Measurements from ENCODE around the gene TRAPPC14. TPM values are rescaled to one million over a fixed set of nuclear protein-coding genes. Genes with fewer than 3 reads are reported as not detected.
"Not testable (repeated sequence)": the region's sequence is repeated elsewhere in the genome, so short reads cannot be mapped to it uniquely, and the experiment has no call there.

The TRAPPC14 gene
- total and polyA plus RNA-seq, 3 donors from 2014 or later, result 57.5 to 78.7 (median 71.8) TPM

GRCh38 chr7:100189061-100189460 lies 30.5 kb upstream of the TRAPPC14 start:
- no peak overlapping the region for H3K4me3 ChIP-seq
- 82 to 85% methylated on average over 3 of the region's 3 CpGs for WGBS, 2 donors

DNA sequence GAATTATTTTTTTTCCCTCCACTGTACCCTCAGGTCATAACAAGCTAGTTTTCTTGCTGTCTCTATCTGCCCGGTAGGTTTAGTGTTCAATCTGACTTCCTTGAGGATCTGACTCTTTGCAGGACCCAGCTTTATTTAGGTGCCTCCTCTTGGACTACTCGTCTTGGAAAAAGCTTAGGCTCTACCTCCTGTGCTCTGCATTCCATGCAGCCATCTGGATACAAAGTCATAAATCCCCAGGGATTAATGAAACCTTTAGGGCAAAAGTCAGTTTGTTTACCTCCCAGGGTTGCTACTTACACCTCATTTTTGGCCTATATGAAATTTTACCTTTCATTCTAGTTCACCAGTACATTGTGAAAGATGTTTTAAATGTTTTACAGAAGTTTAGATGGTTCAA lies 27.2 kb upstream of the TRAPPC14 start:
- no peak for DNase-seq
- WGBS, 2 donors, result 78 to 84% methylated on average over 2 of the region's 2 CpGs

More at GRCh38 chr7:100189061-100189460, 30.5 kb upstream of the TRAPPC14 start:
- Histone ChIP-seq H3K27ac (no peak overlapping the region), H3K4me1 (no peaks in the 10 kb centered on the region), H3K9me3 (no peaks in the 10 kb centered on the region), H3K27me3 (no peaks in the 10 kb centered on the region), H3K36me3 (ENCODE audit: low read depth, missing control alignments) (no peaks in the 10 kb centered on the region)
- intact Hi-C loops (cut with DNase I; ENCODE audit: low total_unique reads), result no loop called here
- no peak for DNase-seq
- TF ChIP-seq CTCF (IDR thresholded peaks at IDR 0.05), result no peak
- TF ChIP-seq POLR2A (IDR thresholded peaks at IDR 0.05), result no peak

GRCh38 chr7:100183090-100183489 lies 24.6 kb upstream of the TRAPPC14 start:
- H3K4me1 ChIP-seq; intact Hi-C loops (cut with DNase I; ENCODE audit: low total_unique reads); H3K27ac ChIP-seq; H3K27me3 ChIP-seq; H3K36me3 ChIP-seq (ENCODE audit: low read depth, missing control alignments); H3K4me3 ChIP-seq; DNase-seq; H3K9me3 ChIP-seq: not testable (repeated sequence)
- 92 to 95% methylated on average over 6 of the region's 6 CpGs for WGBS, 2 donors

More for the DNA sequence above, 27.2 kb upstream of the TRAPPC14 start:
- TF ChIP-seq POLR2A (IDR thresholded peaks at IDR 0.05) (no peak), CTCF (IDR thresholded peaks at IDR 0.05) (no peak)
- Histone ChIP-seq H3K36me3 (ENCODE audit: low read depth, missing control alignments) (no peaks in the 10 kb centered on the region), H3K9me3 (no peaks in the 10 kb centered on the region), H3K27ac (no peak overlapping the region), H3K27me3 (no peaks in the 10 kb centered on the region), H3K4me1 (no peaks in the 10 kb centered on the region), H3K4me3 (no peak overlapping the region)
- intact Hi-C loops (cut with DNase I; ENCODE audit: low total_unique reads), result no loop called here

DNA sequence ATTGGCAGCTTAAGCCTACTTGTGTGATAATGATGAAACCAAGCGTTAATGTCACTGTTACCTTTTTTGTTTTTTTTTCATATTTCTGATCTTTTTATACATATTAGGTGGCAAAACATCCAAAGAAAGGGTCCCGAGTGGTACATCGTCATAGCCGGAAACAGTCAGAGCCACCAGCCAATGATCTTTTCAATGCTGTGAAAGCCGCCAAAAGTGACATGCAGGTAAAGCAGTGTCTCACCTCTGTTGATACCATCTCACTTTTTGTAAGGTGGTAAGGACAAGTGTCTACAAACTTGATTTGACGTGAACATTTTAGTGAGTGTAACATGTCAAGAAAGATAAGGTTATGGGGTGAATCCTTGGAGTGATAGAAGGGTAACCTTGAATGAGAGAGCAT lies 24.1 kb upstream of the TRAPPC14 start:
- intact Hi-C loops (cut with DNase I; ENCODE audit: low total_unique reads); H3K36me3 ChIP-seq (ENCODE audit: low read depth, missing control alignments); H3K9me3 ChIP-seq; H3K4me1 ChIP-seq; H3K4me3 ChIP-seq; DNase-seq; H3K27me3 ChIP-seq; H3K27ac ChIP-seq: not testable (repeated sequence)
- WGBS, 2 donors, result 79 to 86% methylated on average over 6 of the region's 6 CpGs

DNA sequence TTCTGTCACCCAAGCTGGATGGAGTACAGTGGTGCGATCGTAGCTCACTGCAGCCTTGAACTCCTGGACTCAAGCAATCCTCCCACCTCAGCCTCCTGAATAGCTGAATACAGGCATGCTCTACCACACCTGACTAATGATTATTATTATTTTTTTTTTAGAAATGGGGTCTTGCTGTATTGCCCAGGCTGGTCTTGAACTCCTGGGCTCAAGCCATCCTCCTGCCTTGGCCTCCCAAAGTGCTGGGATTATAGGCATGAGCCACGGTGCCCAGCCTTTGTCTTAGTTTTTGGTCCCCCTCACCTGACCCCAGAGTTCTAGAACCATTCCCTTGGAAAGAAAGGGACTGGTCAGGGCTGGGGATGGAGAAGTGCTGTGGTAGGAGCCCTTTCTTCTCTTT lies 21.6 kb upstream of the TRAPPC14 start:
- H3K4me3 ChIP-seq; H3K9me3 ChIP-seq; intact Hi-C loops (cut with DNase I; ENCODE audit: low total_unique reads); H3K27ac ChIP-seq; DNase-seq; H3K36me3 ChIP-seq (ENCODE audit: low read depth, missing control alignments); H3K4me1 ChIP-seq; H3K27me3 ChIP-seq: not testable (repeated sequence)
- 89 to 93% methylated on average over 3 of the region's 3 CpGs for WGBS, 2 donors

GRCh38 chr7:100177045-100178001 lies 18.8 kb upstream of the TRAPPC14 start, which contains the start of the genes GPC2 and STAG3:
GPC2 (minus strand) TSS chr7:100177381; CDS start chr7:100177199, 182 bp downstream.
STAG3 (plus strand) TSS chr7:100177918; CDS start chr7:100180557, 2,639 bp downstream.
- H3K36me3 ChIP-seq (ENCODE audit: low read depth, missing control alignments), result no peaks in the 10 kb centered on the region
- peak within 1 kb of the TSS; percentile 49 to 62 for H3K4me3 ChIP-seq
- no peaks in the 10 kb centered on the region for H3K4me1 ChIP-seq
- DNase-seq, result peak; percentile 95
- H3K27ac ChIP-seq, result peak within 1 kb of the TSS in 1 of 2 donors; percentile 51
- H3K27me3 ChIP-seq, result no peaks in the 10 kb centered on the region
- WGBS, 2 donors, result 1 to 2% methylated on average over 33 to 52 of the region's 78 CpGs
- no peaks in the 10 kb centered on the region for H3K9me3 ChIP-seq
- TF ChIP-seq CTCF (IDR thresholded peaks at IDR 0.05) (no peak), POLR2A (IDR thresholded peaks at IDR 0.05) (no peak)
- intact Hi-C loops (cut with DNase I; ENCODE audit: low total_unique reads), result no loop called here
